Left ventricle myocardium inferior (tissue), 1 donor: ENCODE data around the gene TYW1B. TPM values are rescaled to one million over a fixed set of nuclear protein-coding genes. Genes with fewer than 3 reads are reported as not detected.
"Not testable (repeated sequence)": the region's sequence is repeated elsewhere in the genome, so short reads cannot be mapped to it uniquely, and the experiment has no call there.

Experiments
- DNase-seq: peaks from one replicate; pipeline ENCODE4 v3.0.0-alpha.2; 2020
- H3K27ac ChIP-seq: fragments of 200-600 bp; replicated peaks from 2 replicates; pipeline ENCODE4 v1.8.0; 2021
- H3K27me3 ChIP-seq: fragments of 200-600 bp; 2 replicates; pipeline ENCODE4 v1.8.0; 2021; ENCODE audit warnings: low read depth
- H3K36me3 ChIP-seq: fragments of 200-600 bp; 2 replicates; pipeline ENCODE4 v1.8.0; 2021
- H3K4me1 ChIP-seq: fragments of 200-600 bp; 2 replicates; pipeline ENCODE4 v1.8.0; 2021
- H3K4me3 ChIP-seq: fragments of 200-600 bp; 2 replicates; pipeline ENCODE4 v1.8.0; 2021; ENCODE audit warnings: mild to moderate bottlenecking, moderate library complexity
- H3K9me3 ChIP-seq: fragments of 200-600 bp; replicated peaks from 2 replicates; pipeline ENCODE4 v1.8.0; 2021
- intact Hi-C: fragments of 100-400 bp; cut with micrococcal nuclease; formaldehyde crosslinking; loops from one replicate; pipeline ENCODE4 v1.11.0; 2022
- total RNA-seq: library from RNA; stranded (reverse); fragmentation: NEBNext Ultra II Directional; extraction: Animal tissue kit (Norgen Biotek cat#: 25700); gene quantifications from one replicate; pipeline ENCODE4 v1.2.1, GENCODE V29; 2021
- TF ChIP-seq, protein P1 (sequence below): fragments of 200-600 bp; IDR thresholded peaks from 2 replicates; pipeline ENCODE4 v1.8.0; 2021; ENCODE audit warnings: antibody characterized with exemption, mild to moderate bottlenecking, borderline replicate concordance
- donor health status: DM: no; HTN: yes; CAD: no; lungs with severe emphysema.

TYW1B gene
- total RNA-seq, 1 donor from 2014 or later: 2.5 TPM

- H3K9me3 ChIP-seq, H3K4me3 ChIP-seq, DNase-seq, H3K27me3 ChIP-seq, H3K36me3 ChIP-seq, H3K27ac ChIP-seq, intact Hi-C loops: not testable (repeated sequence)
- peaks cover 19% of the 10 kb centered on the region for H3K4me1 ChIP-seq
Observed at GRCh38 chr7:72689344-72689743, 138.7 kb downstream of the TYW1B start.

DNA sequence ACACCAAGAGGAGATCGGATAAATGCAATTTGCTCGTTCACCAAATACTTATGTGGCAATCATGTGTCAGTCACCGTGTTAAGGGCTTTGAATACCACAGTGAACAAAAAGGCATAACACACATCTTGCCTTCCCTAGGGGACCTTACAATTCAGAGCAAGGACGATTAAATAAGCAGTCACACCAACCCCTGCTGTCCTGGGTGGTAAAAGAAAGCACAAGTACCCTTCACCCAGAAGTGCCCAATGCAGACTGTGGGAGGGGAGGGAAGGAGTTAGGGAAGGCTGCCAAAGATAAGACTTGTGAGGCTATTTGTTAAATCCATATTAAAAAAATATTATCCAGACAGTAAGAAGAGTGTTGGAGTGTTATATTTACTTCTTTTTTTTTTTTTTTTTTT, 146.8 kb downstream of the TYW1B start:
- H3K27me3 ChIP-seq, H3K27ac ChIP-seq, H3K9me3 ChIP-seq, intact Hi-C loops, H3K4me3 ChIP-seq, DNase-seq: not testable (repeated sequence)
- peaks cover 11% of the 10 kb centered on the region for H3K36me3 ChIP-seq
- peaks cover 16% of the 10 kb centered on the region for H3K4me1 ChIP-seq

DNA sequence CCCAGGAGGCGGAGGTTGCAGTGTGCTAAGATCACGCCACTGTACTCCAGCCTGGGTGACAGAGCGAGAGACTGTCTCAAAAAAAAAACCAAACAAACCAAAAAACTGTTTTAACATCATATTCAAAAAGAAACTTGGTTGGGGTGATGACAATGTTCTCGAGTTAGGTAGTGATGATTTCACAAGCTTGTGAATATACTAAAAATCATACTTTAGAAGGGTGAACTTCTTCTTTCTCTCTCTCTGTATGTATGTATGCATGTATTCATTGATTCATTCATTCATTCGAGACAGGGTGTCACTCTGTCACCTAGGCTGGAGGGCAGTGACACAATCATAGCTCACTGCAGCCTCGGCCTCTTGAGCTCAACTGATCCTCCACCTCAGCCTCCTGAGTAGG, 151.1 kb downstream of the TYW1B start:
- H3K27ac ChIP-seq, H3K4me3 ChIP-seq, intact Hi-C loops, H3K27me3 ChIP-seq, DNase-seq, H3K9me3 ChIP-seq, H3K4me1 ChIP-seq: not testable (repeated sequence)
- peaks cover 11% of the 10 kb centered on the region for H3K36me3 ChIP-seq

- DNase-seq, H3K4me1 ChIP-seq, intact Hi-C loops, H3K27ac ChIP-seq, H3K4me3 ChIP-seq, H3K9me3 ChIP-seq, H3K27me3 ChIP-seq: not testable (repeated sequence)
- H3K36me3 ChIP-seq: peaks cover 11% of the 10 kb centered on the region
Observed at GRCh38 chr7:72676086-72676690, 151.8 kb downstream of the TYW1B start.

DNA sequence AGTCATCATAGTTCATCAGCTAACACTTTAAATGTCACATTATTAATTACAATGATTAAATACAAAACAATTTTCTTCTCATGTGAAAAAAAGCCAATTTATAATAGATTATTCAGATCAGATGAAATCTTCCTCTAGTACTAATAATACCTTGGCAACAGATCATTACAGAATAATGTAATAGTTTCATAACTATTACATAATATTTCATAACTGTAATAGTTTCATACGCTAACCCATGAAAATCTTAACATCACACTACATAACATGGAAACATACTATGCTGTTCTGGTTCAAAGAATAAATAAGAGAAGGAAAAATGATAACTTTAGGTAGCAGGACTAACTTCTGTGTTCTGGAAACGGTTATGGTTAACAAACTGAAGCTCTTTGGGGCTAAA, 152.3 kb downstream of the TYW1B start:
- peaks cover 11% of the 10 kb centered on the region for H3K36me3 ChIP-seq
- H3K4me1 ChIP-seq, H3K9me3 ChIP-seq, H3K27ac ChIP-seq, DNase-seq, intact Hi-C loops, H3K4me3 ChIP-seq, H3K27me3 ChIP-seq: not testable (repeated sequence)

GRCh38 chr7:72674394-72674793, 153.6 kb downstream of the TYW1B start:
- Histone ChIP-seq H3K36me3 (no peaks in the 10 kb centered on the region), H3K27me3 (no peaks in the 10 kb centered on the region), H3K4me1 (no peaks in the 10 kb centered on the region), H3K9me3 (no peaks in the 10 kb centered on the region), H3K27ac (no peak overlapping the region), H3K4me3 (no peak overlapping the region)
- no peak for DNase-seq
- intact Hi-C loops: no loop called here
- TF ChIP-seq, protein P1, sequence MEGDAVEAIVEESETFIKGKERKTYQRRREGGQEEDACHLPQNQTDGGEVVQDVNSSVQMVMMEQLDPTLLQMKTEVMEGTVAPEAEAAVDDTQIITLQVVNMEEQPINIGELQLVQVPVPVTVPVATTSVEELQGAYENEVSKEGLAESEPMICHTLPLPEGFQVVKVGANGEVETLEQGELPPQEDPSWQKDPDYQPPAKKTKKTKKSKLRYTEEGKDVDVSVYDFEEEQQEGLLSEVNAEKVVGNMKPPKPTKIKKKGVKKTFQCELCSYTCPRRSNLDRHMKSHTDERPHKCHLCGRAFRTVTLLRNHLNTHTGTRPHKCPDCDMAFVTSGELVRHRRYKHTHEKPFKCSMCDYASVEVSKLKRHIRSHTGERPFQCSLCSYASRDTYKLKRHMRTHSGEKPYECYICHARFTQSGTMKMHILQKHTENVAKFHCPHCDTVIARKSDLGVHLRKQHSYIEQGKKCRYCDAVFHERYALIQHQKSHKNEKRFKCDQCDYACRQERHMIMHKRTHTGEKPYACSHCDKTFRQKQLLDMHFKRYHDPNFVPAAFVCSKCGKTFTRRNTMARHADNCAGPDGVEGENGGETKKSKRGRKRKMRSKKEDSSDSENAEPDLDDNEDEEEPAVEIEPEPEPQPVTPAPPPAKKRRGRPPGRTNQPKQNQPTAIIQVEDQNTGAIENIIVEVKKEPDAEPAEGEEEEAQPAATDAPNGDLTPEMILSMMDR: no peak

GRCh38 chr7:72670850-72671249, 157.2 kb downstream of the TYW1B start:
- H3K4me1 ChIP-seq, intact Hi-C loops, H3K9me3 ChIP-seq, H3K27me3 ChIP-seq, H3K4me3 ChIP-seq, H3K36me3 ChIP-seq, DNase-seq, H3K27ac ChIP-seq: not testable (repeated sequence)

DNA sequence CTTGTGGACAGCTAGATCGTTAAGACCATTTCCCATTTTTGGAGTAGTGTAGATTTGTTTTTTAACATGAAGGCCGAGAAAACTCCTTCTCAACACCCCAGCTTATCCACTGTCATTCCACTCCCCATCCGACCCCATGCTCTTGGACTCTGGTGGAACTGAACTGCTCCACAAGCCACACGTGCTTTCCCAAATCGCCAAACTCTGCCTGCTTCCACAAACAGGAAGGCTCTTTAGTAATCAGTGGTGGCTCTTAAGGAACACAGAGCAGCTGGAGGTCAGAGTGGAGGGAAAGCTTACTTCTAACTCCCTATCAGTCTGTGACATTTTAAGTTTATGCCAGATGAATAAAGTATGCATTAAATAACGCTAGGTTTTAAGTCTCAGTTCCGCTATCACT, 159.6 kb downstream of the TYW1B start:
- H3K36me3 ChIP-seq, H3K4me3 ChIP-seq, intact Hi-C loops, DNase-seq, H3K4me1 ChIP-seq, H3K27ac ChIP-seq, H3K9me3 ChIP-seq, H3K27me3 ChIP-seq: not testable (repeated sequence)

- H3K36me3 ChIP-seq, intact Hi-C loops, H3K27ac ChIP-seq, H3K27me3 ChIP-seq, H3K4me1 ChIP-seq, H3K9me3 ChIP-seq, H3K4me3 ChIP-seq, DNase-seq: not testable (repeated sequence)
Observed at GRCh38 chr7:72667049-72667448, 161.0 kb downstream of the TYW1B start.

DNA sequence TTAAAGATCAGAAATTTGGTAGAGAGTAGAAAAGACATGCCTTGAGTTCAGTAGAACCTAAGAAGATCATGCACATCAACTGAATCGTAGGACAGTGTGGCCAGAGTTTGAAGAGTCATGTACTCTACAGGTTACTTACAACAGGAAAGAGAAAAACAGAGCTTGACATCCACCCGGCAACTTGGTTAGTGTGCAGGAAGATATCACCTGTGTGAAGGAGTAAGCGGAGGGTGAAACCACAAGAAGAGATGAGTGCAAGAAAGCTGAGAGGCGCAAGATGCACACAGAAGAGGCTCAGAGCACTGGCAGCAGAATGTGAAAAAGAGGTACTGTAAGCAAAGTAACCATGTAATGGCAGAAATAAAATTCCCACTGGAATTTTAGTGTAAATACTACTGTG, 179.4 kb downstream of the TYW1B start:
- H3K9me3 ChIP-seq, H3K4me1 ChIP-seq, intact Hi-C loops, H3K4me3 ChIP-seq, H3K27me3 ChIP-seq, H3K36me3 ChIP-seq, H3K27ac ChIP-seq, DNase-seq: not testable (repeated sequence)

DNA sequence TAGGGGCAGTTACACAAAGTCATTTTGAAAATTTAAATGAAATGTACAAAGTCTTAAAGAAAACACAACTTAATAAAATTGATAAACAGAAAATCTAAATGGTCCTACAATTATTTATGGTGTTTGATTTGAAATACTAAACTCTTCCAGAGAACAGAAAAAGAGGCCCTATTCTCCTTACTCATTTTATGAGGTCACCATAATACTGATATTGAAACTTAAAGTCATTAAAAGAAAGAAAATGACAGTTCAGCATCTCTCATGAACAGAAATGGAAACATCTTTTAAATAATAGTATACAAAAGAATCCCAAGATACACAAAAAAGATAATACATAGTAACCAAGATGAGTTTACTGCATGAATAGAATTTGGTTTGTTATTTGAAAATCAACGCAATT, 184.3 kb downstream of the TYW1B start:
- not testable (repeated sequence) for DNase-seq

DNA sequence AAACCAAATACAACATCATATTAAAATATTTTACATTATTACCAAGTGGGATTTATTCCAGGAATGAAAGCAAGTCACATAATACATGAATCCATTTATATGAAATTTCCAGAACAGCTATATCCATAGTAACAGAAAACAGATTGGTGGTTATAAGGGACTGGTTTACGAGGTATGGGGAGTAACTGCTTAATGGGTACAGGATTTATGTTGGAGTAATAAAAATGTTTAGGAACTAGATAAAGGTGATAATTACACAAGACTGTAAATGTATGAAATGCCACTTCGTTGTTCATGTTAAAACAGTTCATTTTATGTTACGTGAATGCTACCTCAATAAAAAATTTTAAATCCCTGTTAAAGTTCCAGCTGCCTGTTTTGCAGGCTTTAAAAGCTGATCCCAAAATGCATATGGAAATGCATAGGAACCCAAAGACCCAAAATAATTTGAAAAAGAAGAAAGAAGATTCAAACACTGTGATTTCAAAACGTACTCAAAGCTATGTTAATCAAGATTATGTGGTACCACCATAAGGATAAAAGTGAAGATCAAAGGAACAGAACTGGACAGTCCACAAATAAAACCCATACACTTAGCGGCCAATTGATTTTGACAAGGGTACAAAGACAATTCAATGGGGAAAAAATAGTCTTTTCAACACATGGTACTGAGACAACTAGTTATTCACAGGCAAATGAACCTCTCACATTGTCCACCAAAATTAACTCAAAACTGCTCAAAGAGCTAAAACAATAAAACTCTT, 186.3 kb downstream of the TYW1B start:
- H3K36me3 ChIP-seq, DNase-seq, H3K27ac ChIP-seq, H3K27me3 ChIP-seq, H3K4me1 ChIP-seq, H3K9me3 ChIP-seq, intact Hi-C loops, H3K4me3 ChIP-seq: not testable (repeated sequence)

More for the DNA sequence above, 184.3 kb downstream of the TYW1B start:
- H3K36me3 ChIP-seq, intact Hi-C loops, H3K9me3 ChIP-seq, H3K4me3 ChIP-seq, H3K27me3 ChIP-seq, H3K27ac ChIP-seq, H3K4me1 ChIP-seq: not testable (repeated sequence)

DNA sequence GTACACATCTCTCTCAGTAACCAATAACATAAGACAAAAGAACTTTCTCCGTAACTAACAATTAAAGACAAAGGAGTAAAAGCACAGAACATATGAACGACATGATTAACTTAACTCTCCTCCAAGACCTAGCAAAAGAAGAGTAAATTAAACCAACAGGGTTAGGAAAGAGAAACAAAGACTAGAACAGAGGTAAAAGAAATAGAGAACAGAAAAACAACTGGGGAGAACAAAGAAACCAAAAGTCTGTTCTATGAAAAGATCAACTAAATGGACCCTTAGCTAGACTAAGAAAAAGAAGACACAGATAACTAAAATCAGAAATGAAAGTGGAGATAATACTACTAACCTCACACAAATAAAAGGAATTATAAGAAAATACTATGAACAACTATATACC, 187.3 kb downstream of the TYW1B start:
- H3K27ac ChIP-seq, H3K9me3 ChIP-seq, H3K36me3 ChIP-seq, DNase-seq, H3K4me1 ChIP-seq, H3K27me3 ChIP-seq, intact Hi-C loops, H3K4me3 ChIP-seq: not testable (repeated sequence)
